Gastrocnemius medialis (tissue), 4 donors: Measurements from ENCODE around the gene FTL. TPM values are rescaled to one million over a fixed set of nuclear protein-coding genes. Genes with fewer than 3 reads are reported as not detected.

Source experiments
- ATAC-seq, 2 donors: fragments of 150-250 bp; one replicate each; pipeline ENCODE4 v1.9.1; 2016
- DNase-seq, 2 donors: peaks; one replicate each; pipeline ENCODE4 v3.0.0-alpha.2; 2019
- H3K27ac ChIP-seq, 4 donors: fragments of 200-600 bp; sonication (generic); 1 replicate in 1 of 4; 2 replicates in 3 of 4; pipeline ENCODE4 v1.5.1; 2016 to 2018; ENCODE audit warnings: mild to moderate bottlenecking in 2 of 4, moderate library complexity in 1 of 4
- H3K27me3 ChIP-seq, 3 donors: fragments of 200-600 bp; sonication (generic) in 2 of 3; 1 replicate in 1 of 3; 2 replicates in 2 of 3; pipeline versions ENCODE4 v1.5.1 to v1.6.0; 2016 to 2019; ENCODE audit warnings: mild to moderate bottlenecking in 1 of 3, moderate library complexity in 1 of 3
- H3K36me3 ChIP-seq, 2 donors: fragments of 200-600 bp; sonication (generic) in 1 of 2; one replicate each; pipeline ENCODE4 v1.5.1; 2017 to 2018
- H3K4me1 ChIP-seq, 2 donors: fragments of 200-600 bp; sonication (generic) in 1 of 2; one replicate each; pipeline ENCODE4 v1.5.1; 2016 to 2017; ENCODE audit warnings: mild to moderate bottlenecking in 2 of 2
- H3K4me3 ChIP-seq, 4 donors: fragments of 200-600 bp; sonication (generic) in 3 of 4; 1 replicate in 1 of 4; 2 replicates in 3 of 4; pipeline ENCODE4 v1.5.1; 2016 to 2019; ENCODE audit warnings: mild to moderate bottlenecking in 2 of 4
- H3K9me3 ChIP-seq, 3 donors: fragments of 200-600 bp; sonication (generic) in 2 of 3; 1 replicate in 1 of 3; 2 replicates in 2 of 3; pipeline ENCODE4 v1.5.1; 2016 to 2019
- CTCF ChIP-seq, 5 experiments: fragments of 450-650 bp in 3 of 5; fragments of 200-600 bp in 2 of 5; sonication (generic) in 2 of 5; IDR thresholded peaks in 4 of 5; conservative IDR thresholded peaks in 1 of 5; 1 replicate in 4 of 5; 2 replicates in 1 of 5; pipeline ENCODE4 v1.5.1; 2016 to 2019; ENCODE audit warnings: antibody characterized with exemption in 5 of 5, mild to moderate bottlenecking in 3 of 5, moderate library complexity in 3 of 5
- POLR2A ChIP-seq, 2 donors: fragments of 450-650 bp; IDR thresholded peaks; one replicate each; pipeline ENCODE4 v1.6.1; 2017; ENCODE audit warnings: antibody characterized with exemption in 2 of 2, mild to moderate bottlenecking in 2 of 2, moderate library complexity in 2 of 2
- in situ Hi-C, 4 donors: fragments of 200-750 bp; cut with MboI; loops; one replicate each; pipeline versions ENCODE4 v1.15.0 to v1.8.0; 2017; ENCODE audit warnings: low sequenced_read_pairs in 4 of 4
- intact Hi-C: fragments of 100-400 bp; cut with DNase I; formaldehyde crosslinking; loops from one replicate; pipeline ENCODE4 v1.15.1; 2023; ENCODE audit warnings: low total_unique reads
- total RNA-seq, 4 donors: library from RNA; depleted of rRNA; stranded (reverse); fragments of >200 nt; gene quantifications; one replicate each; pipeline versions ENCODE4 v1.1.0 to v1.2.3, GENCODE V29; 2016

FTL gene
- total RNA-seq, 4 donors from 2014 or later: 894 to 1,364 (median 1,121) TPM

GRCh38 chr19:48991873-48992580 lies 26.9 kb downstream of the FTL start:
- in situ Hi-C loops: no loop called here

GRCh38 chr19:48992581-48993174 lies 27.6 kb downstream of the FTL start:
- peak overlapping the region; percentile 75 to 99 (median 84) for H3K4me3 ChIP-seq
- peaks cover 0 to 15% of the 10 kb centered on the region in 2 donors for H3K36me3 ChIP-seq
- H3K27ac ChIP-seq: peak overlapping the region; percentile 93 to 100 (median 99)
- in situ Hi-C loops (no loop called here), intact Hi-C loops (loop anchor here (1.0 to 10.0 kb wide), 7 partner anchors 27 to 822 kb away; partner anchors contain the start of genes EMP3, FTL, FUZ and KCNA7)
- no peaks in the 10 kb centered on the region for H3K27me3 ChIP-seq
- ATAC-seq: peak in 1 of 2 donors; percentile 2
- no peaks in the 10 kb centered on the region for H3K9me3 ChIP-seq
- peaks cover 51% of the 10 kb centered on the region in 2 donors for H3K4me1 ChIP-seq
- no peak for DNase-seq
- TF ChIP-seq POLR2A (IDR thresholded peaks at IDR 0.05): no peak
- no peak for TF ChIP-seq CTCF (IDR thresholded peaks at IDR 0.05 in 4 of 5, conservative IDR thresholded peaks at IDR 0.05 in 1 of 5)

More at GRCh38 chr19:48991873-48992580, 26.9 kb downstream of the FTL start:
- H3K4me3 ChIP-seq: peak overlapping the region; percentile 75 to 99 (median 84)
- H3K4me1 ChIP-seq: peaks cover 51 to 56% of the 10 kb centered on the region in 2 donors
- TF ChIP-seq CTCF (IDR thresholded peaks at IDR 0.05 in 4 of 5, conservative IDR thresholded peaks at IDR 0.05 in 1 of 5) (no peak), POLR2A (IDR thresholded peaks at IDR 0.05) (peak; percentile 70 to 79)
- ATAC-seq (peak; percentile 27 to 49), DNase-seq (peak; percentile 77 to 83)
- H3K36me3 ChIP-seq: peaks cover 0 to 22% of the 10 kb centered on the region in 2 donors
- H3K27me3 ChIP-seq: no peaks in the 10 kb centered on the region
- intact Hi-C loops: loop anchor here (1.0 to 10.0 kb wide), 7 partner anchors 80 to 823 kb away; partner anchors contain the start of genes EMP3, FUZ, KCNA7 and MED25
- H3K9me3 ChIP-seq: no peaks in the 10 kb centered on the region
- peak overlapping the region; percentile 93 to 100 (median 99) for H3K27ac ChIP-seq

- Histone ChIP-seq H3K9me3 (no peaks in the 10 kb centered on the region), H3K4me3 (peak within 1 kb of the TSS; percentile 75 to 99 (median 84)), H3K27ac (peak within 1 kb of the TSS; percentile 93 to 100 (median 99)), H3K27me3 (no peaks in the 10 kb centered on the region), H3K36me3 (peaks cover 0 to 8% of the 10 kb centered on the region in 2 donors), H3K4me1 (peaks cover 44 to 51% of the 10 kb centered on the region in 2 donors)
- intact Hi-C loops: loop anchor here (1.0 to 10.0 kb wide), 7 partner anchors 28 to 821 kb away; partner anchors contain the start of genes EMP3, FTL, FUZ and KCNA7
- TF ChIP-seq POLR2A (IDR thresholded peaks at IDR 0.05): peak; percentile 98 to 99
- TF ChIP-seq CTCF (IDR thresholded peaks at IDR 0.05 in 4 of 5, conservative IDR thresholded peaks at IDR 0.05 in 1 of 5): peak; percentile 98 to 99 (median 99)
- ATAC-seq (peak; percentile 73 to 75), DNase-seq (peak; percentile 98 to 100)
- in situ Hi-C loops: no loop called here
These were observed 28.3 kb downstream of the FTL start, which contains the start of the genes GYS1 and RUVBL2 for GRCh38 chr19:48993175-48994034. Gene GYS1, minus strand, starts transcription at chr19:48993309. Its CDS starts 197 bp downstream, at chr19:48993112. Gene RUVBL2, plus strand, starts transcription at chr19:48993887. Its CDS starts 25 bp downstream, at chr19:48993912.

- intact Hi-C loops: loop anchor here (5.0 to 10.0 kb wide), 4 partner anchors 78 to 821 kb away; partner anchors contain the start of genes EMP3, FUZ, KCNA7 and MED25
- Histone ChIP-seq H3K9me3 (no peaks in the 10 kb centered on the region), H3K36me3 (peaks cover 0 to 2% of the 10 kb centered on the region in 2 donors), H3K27me3 (no peaks in the 10 kb centered on the region), H3K4me3 (peak overlapping the region; percentile 68 to 99 (median 81)), H3K27ac (peak overlapping the region; percentile 93 to 100 (median 99)), H3K4me1 (peaks cover 38 to 46% of the 10 kb centered on the region in 2 donors)
- TF ChIP-seq CTCF (IDR thresholded peaks at IDR 0.05 in 4 of 5, conservative IDR thresholded peaks at IDR 0.05 in 1 of 5) (no peak), POLR2A (IDR thresholded peaks at IDR 0.05) (no peak)
- ATAC-seq (no peak), DNase-seq (no peak)
- in situ Hi-C loops: no loop called here
These were observed 28.9 kb downstream of the FTL start for GRCh38 chr19:48994035-48994386.
